ENCODE data around the gene NF1. TPM values are rescaled to one million over a fixed set of nuclear protein-coding genes. Genes with fewer than 3 reads are reported as not detected.

Gene NF1
- polyA plus RNA-seq, 1 of the 3 experiments (the other 2 are of a cell fraction) = 19.6 TPM

- TF ChIP-seq MAX (IDR thresholded peaks at IDR 0.05; ENCODE audit: low read depth) = no peak
- TF ChIP-seq CTCF (IDR thresholded peaks at IDR 0.05) = no peak
Measured at GRCh38 chr17:31072186-31072585, 22.6 kb upstream of the NF1 start (continued).

GRCh38 chr17:31073411-31073810 lies 21.4 kb upstream of the NF1 start:
- ChIA-PET CTCF (interaction anchor here (1.7 kb wide), 1 partner anchor 11 kb away, joined by 6 read pairs; no protein-coding TSS in a partner anchor), POLR2A (no interaction called here)
- TF ChIP-seq GATA2 (CRISPR knock-in tag; IDR thresholded peaks at IDR 0.05) = no peak
- TF ChIP-seq TEAD4 (IDR thresholded peaks at IDR 0.05; ENCODE audit: borderline replicate concordance, insufficient read depth) = no peak
- no peak for TF ChIP-seq EZH2phosphoT487 (IDR thresholded peaks at IDR 0.05; ENCODE audit: borderline replicate concordance, low read depth)
- TF ChIP-seq RCOR1 (IDR thresholded peaks at IDR 0.05; ENCODE audit: low read length) = no peak
- Histone ChIP-seq H3K79me2 (ENCODE audit: insufficient read depth) (no peaks in the 10 kb centered on the region), H3K4me2 (no peak overlapping the region), H3K9me3 (no peaks in the 10 kb centered on the region), H3K27ac (ENCODE audit: low read depth in 2 of 2, low read length in 1 of 2) (no peak overlapping the region), H3K27me3 (ENCODE audit: insufficient read depth) (no peaks in the 10 kb centered on the region), H4K20me1 (ENCODE audit: insufficient read depth) (no peaks in the 10 kb centered on the region), H3K4me1 (ENCODE audit: control insufficient read depth in 1 of 2, insufficient read depth in 2 of 2, low read depth in 1 of 2, low read length in 1 of 2) (0 out of 4 replicates have a peak, but pooled peaks cover 0 to 1% of the 10 kb centered on the region in 2 experiments), H3F3A (replicated peaks; ENCODE audit: insufficient read depth) (peaks cover 5% of the 10 kb centered on the region), H2AFZ (ENCODE audit: low read depth) (no peak overlapping the region), H3K9me2 (no peaks in the 10 kb centered on the region), H3K9ac (no peak overlapping the region), H3K36me3 (replicated peaks in 1 of 2; ENCODE audit: control insufficient read depth in 1 of 2, insufficient read depth in 2 of 2, low read length in 1 of 2) (no peaks in the 10 kb centered on the region), H3K4me3 (ENCODE audit: low read depth in 2 of 2, low read length in 1 of 2) (no peak overlapping the region)
- DNase-seq = no peak
- WGBS (ENCODE audit: low lambda C conversion rate) = 39% methylated on average over 4 of the region's 4 CpGs

DNA sequence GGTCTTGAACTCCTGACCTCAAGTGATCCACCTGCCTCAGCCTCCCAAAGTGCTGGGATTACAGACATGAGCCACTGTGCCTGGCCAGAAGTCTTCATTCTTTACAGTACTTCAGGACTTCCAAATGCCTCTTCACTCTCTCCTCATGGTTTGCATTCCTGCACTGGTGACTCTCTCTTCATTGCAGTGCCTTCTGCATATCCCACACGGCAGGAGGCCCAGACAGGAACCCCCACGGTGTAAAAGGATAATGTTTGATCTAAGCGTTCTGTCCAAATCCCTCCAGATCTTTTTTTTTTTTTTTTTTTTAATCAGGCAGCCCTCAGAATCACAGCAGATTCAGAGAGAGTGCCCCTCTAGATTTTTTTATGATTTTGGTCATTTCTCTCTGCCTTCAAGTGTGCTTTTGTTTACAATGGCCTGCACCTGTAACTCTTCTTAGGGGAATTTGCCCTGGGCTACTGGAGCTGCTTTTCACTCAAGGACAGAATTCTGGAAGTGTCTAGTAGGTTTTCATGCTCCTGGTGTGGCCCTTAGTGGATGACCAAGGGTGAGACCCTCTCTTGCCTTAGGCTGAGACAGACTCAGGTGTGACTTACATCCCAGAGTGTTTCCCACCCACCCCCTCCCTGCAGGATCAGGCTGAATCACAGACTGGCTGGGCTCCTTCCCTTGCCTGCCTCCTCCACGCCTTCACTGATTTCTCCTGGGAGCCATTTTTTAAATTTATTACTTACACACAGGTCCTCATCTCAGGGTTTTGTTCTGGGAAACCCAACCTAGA lies 19.8 kb upstream of the NF1 start:
- no peak for DNase-seq
- H3K4me2 ChIP-seq = no peak overlapping the region
- no peaks in the 10 kb centered on the region for H3K36me3 ChIP-seq (replicated peaks in 1 of 2; ENCODE audit: control insufficient read depth in 1 of 2, insufficient read depth in 2 of 2, low read length in 1 of 2)
- H3K9me3 ChIP-seq = no peaks in the 10 kb centered on the region
- H3K79me2 ChIP-seq (ENCODE audit: insufficient read depth) = no peaks in the 10 kb centered on the region
- H4K20me1 ChIP-seq (ENCODE audit: insufficient read depth) = no peaks in the 10 kb centered on the region
- POLR2A ChIA-PET = no interaction called here
- H3F3A ChIP-seq (replicated peaks; ENCODE audit: insufficient read depth) = no peaks in the 10 kb centered on the region
- CTCF ChIA-PET = interaction anchor here (0.6 kb wide), 1 partner anchor 840 kb away, joined by 5 read pairs; no protein-coding TSS in a partner anchor
- no peaks in the 10 kb centered on the region for H3K4me1 ChIP-seq (ENCODE audit: control insufficient read depth in 1 of 2, insufficient read depth in 2 of 2, low read depth in 1 of 2, low read length in 1 of 2)
- no peaks in the 10 kb centered on the region for H3K27me3 ChIP-seq (ENCODE audit: insufficient read depth)
- H3K9ac ChIP-seq = no peak overlapping the region
- no peaks in the 10 kb centered on the region for H3K9me2 ChIP-seq
- H3K4me3 ChIP-seq (ENCODE audit: low read depth in 2 of 2, low read length in 1 of 2) = no peak overlapping the region
- H3K27ac ChIP-seq (ENCODE audit: low read depth in 2 of 2, low read length in 1 of 2) = no peak overlapping the region
- WGBS (ENCODE audit: low lambda C conversion rate) = 47% methylated on average over 4 of the region's 4 CpGs
- no peak overlapping the region for H2AFZ ChIP-seq (ENCODE audit: low read depth)
- TF ChIP-seq MXI1 (IDR thresholded peaks at IDR 0.05; ENCODE audit: low read depth, low read length) (no peak), MAX (IDR thresholded peaks at IDR 0.05; ENCODE audit: low read depth) (no peak), TEAD4 (IDR thresholded peaks at IDR 0.05; ENCODE audit: borderline replicate concordance, insufficient read depth) (no peak), JUND (IDR thresholded peaks at IDR 0.05) (no peak), RAD21 (IDR thresholded peaks at IDR 0.05; ENCODE audit: low read length) (no peak), ELF1 (IDR thresholded peaks at IDR 0.05) (no peak), IRF3 (IDR thresholded peaks at IDR 0.05; ENCODE audit: low read depth, low read length) (no peak), RXRA (IDR thresholded peaks at IDR 0.05; ENCODE audit: borderline replicate concordance, low read depth) (no peak), RFX5 (IDR thresholded peaks at IDR 0.05; ENCODE audit: low read length) (no peak), REST (IDR thresholded peaks at IDR 0.05; ENCODE audit: low read depth, low read length) (no peak), SIN3A (IDR thresholded peaks at IDR 0.05; ENCODE audit: borderline replicate concordance, low read depth, low read length) (no peak), CHD2 (IDR thresholded peaks at IDR 0.05; ENCODE audit: low read length, partially characterized antibody) (no peak), FOXJ3 (CRISPR knock-in tag; IDR thresholded peaks at IDR 0.05) (no peak)
